ENCODE data around the gene TNFRSF4.
A peak's percentile ranks its signal among the peaks of the same experiment; 100 is the strongest.

The TNFRSF4 gene

GRCh38 chr1:1216770-1217620 is 3.0 kb upstream of the TNFRSF4 start:
- DNase-seq: no peak

GRCh38 chr1:1215881-1216605 is 2.1 kb upstream of the TNFRSF4 start:
- DNase-seq: no peak

- DNase-seq: no peak
Observed at GRCh38 chr1:1215080-1215676, 1.2 kb upstream of the TNFRSF4 start.

DNA sequence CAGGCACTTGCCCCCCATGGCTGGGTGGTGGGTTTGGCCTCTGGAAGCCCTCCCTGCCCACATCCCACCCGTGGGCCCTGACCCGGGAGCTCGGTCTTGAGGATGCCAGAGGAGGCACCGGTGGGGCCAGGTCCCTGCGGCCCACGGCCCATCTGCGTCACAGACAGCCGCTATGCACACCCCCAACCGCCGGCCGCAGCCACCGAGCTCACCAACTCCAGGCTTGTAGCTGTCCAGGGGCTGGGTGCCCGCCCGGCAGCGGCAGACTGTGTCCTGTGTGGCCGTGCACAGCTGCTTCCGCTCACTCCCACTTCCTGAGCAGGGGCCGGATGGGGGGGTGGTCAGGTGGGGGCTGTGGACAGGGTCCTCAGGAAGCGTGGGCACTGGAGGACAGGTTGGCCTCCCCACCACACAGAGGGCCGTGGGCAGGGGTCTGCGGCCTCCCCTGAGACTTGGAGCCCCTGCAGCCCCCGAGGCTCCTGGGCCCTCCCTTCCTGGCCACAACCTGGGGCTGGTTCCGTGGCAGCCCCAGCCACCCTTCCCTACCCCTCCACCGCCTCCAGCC is 1.1 kb downstream of the TNFRSF4 start:
- DNase-seq: no peak

DNA sequence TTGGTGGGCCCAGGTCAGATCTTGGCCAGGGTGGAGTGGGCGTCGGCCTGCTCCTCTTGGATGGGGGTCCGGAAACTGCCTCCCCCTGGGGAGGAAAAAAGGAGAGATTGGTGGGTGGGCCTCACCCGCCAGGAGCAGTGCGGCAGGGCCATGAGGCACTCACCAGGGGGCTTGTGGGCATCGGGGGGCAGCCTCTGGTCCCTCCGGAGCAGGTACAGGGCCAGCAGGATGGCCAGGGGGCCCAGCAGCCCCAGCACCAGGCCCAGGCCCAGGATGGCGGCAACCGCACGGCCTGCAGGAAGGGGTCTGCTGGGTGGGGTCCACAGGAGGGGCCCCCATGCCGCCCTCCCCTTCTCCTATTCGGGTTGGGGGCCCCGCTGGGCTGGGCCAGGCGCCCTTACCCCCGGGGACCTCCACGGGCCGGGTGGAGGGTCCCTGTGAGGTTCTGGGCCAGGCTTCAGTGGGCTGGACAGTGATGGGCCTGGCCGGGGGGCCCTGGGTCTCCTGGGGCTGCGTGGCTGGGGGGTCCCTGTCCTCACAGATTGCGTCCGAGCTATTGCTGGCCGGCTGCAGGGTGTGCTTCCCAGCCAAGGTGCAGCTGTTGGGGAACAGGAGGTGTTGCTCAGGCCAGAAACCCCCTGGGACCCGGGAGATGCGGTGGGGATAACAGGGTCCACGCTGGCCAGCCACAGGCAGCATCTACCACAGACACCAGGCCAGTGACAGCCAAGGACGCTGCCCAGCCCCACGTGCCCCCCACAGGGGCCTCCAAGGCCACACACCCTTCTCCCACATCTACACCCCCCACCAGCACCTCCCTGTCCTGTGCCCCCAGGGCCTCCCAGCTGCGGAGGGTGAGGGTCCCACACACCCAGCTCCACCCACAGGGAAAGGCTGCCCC is 2.2 kb downstream of the TNFRSF4 start:
- DNase-seq: no peak

DNA sequence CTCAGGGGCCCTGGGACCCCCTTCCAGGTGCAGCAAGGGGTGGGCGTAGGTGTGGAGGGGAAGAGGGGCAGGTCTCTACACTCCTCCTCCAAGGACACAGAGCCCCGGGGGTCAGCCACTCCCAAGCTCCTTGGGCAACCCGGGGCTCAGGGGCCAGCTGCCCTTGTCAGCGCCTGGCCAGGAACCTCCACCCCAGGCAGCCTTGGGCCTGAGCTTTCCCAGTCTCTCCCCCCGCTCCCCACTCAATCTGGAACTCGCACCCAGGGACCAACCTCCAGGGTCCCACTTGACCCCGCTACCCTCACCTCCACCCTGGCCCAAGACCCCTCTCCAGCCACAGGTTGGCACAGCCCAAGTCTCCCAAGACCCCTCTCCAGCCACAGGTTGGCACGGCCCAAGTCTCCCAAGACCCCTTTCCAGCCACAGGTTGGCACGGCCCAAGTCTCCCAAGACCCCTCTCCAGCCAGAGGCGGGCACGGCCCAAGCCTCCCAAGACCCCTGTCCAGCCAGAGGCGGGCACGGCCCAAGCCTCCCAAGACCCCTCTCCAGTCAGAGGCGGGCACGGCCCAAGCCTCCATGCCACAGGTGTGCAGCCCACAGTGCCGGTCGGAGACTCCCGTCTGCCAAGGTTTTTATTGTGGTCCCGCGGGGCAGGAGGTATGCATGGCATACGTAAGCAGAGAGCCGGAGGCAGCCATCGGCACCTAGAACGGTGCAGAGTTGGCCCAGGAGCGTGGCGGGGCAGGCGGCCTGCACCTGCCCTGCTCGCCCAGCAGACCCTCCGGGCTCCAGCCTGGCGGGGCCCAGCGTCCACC is 3.0 kb downstream of the TNFRSF4 start:
- no peak for DNase-seq

- no peak for DNase-seq
Observed at GRCh38 chr1:1208713-1209433, 5.1 kb downstream of the TNFRSF4 start.

DNA sequence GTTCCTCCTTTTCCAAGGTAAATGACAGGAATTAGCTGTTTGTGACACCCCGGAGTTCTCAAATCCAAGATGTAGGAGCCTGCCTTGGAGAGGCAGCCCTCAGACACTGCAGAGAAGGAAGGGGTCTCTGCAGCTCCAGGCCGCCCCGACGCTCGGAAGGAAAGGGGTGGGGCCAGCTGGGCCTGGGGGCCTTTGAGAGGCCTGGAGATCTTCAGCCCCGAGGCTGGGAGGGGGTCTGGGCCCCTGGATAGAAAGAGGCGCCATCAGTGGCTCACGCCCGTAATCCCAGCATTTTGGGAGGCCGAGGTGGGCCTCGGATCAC is 6.4 kb downstream of the TNFRSF4 start:
- DNase-seq: no peak

GRCh38 chr1:1206966-1207531 is 6.9 kb downstream of the TNFRSF4 start:
- no peak for DNase-seq

DNA sequence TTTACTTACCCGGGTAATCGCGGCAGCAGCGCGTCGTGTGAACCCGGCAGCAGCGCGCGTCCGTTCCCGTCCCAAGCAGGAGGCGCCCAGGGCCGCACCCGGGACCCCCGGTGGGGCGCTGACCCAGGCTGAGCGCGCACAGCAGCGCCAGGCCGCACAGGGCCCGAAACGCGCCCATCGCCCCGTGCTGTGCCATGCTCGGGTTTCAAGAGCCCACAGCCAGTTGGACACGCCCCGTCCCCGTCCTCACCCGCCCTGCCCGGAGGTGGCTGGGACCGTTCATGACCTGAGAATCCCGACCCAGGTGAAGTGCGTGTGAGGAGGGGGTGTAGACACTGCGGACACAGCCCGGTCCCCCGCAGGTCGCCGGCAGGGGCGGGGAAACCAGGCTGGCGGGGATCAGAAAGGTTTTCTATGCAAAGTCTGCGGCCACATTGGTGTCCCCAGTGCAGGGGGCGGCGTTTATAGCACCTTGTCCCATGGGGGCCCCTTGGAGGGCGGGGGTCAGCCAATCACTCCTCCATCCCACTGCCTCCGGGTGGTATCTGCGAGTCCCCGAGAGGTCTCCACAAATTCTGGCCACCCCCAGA is 7.5 kb downstream of the TNFRSF4 start, which contains the start of gene TNFRSF18:
TSS of gene TNFRSF18 (minus strand) at position 217 of the 590 bp plus-strand sequence. CDS start at position 196, 21 bp downstream.
- DNase-seq: no peak

DNA sequence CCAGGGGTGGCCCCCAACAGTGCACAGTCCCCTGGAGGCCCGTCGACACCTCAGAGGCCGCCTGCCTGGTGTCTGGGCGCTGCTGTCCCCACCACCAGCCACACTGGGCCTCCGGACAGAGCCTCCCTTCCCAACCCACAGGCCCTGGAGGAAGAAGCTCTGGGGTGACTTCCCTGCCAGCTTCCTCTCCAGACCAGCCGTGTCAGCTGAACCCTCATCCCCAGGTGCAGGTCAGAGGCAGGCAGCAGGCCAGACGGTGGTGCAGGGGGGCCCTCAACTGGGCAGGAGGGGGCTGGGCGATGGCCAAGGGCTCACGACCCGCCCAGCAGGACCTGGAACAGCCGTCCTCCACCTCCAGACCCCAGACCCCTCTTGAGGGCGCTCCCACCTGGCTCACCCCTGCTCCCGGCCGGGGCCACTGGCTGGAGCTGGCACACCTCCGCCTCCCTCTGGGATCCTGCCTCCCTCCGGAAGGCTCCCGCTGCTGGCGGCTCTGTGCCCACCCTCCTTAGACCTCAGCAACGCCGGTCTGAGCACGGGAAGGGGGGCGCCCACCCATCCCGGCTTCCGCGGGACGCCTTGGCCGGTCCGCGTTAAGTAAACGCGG is 8.1 kb downstream of the TNFRSF4 start:
- no peak for DNase-seq

GRCh38 chr1:1204998-1205768 is 8.8 kb downstream of the TNFRSF4 start:
- DNase-seq: no peak

- DNase-seq: no peak
Observed at GRCh38 chr1:1204425-1204920, 9.5 kb downstream of the TNFRSF4 start.

GRCh38 chr1:1203561-1204424 is 10.2 kb downstream of the TNFRSF4 start:
- DNase-seq: no peak

DNA sequence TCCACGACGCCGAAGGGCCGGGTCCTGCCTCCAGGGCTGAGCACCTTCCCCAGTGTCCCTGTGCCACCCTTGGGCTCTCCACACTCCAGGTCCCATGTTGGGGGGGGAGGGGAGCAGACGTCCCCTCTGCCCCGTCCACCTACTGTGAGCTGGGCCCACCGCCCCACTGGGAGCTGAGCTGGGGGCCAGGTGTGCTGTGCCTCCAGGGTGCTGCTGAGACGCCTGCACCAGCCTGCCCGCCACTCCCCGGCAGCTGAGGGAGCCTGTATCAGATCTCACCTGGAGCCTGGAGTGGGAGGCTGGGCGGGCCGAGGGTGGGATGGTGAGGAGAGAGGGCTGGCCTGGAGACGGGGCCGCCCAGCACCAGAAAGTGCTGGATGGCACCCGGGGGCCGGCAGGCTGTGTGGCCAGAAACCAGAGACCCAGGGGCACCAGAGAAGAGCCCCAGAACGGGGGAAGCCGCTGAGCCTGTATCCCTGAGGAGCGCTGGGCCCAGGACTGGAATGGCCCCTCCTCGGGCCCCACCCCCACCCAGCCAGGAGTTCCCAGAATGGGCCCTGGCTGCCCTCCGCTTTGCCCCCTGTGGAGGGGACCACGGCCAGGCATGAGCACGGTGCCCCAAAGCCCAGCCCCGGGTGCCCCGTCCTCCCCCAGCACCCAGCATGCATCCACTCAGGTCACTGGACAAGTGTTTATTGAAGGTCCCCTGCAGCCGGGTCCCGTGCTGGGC is 11.0 kb downstream of the TNFRSF4 start:
- no peak for DNase-seq

DNA sequence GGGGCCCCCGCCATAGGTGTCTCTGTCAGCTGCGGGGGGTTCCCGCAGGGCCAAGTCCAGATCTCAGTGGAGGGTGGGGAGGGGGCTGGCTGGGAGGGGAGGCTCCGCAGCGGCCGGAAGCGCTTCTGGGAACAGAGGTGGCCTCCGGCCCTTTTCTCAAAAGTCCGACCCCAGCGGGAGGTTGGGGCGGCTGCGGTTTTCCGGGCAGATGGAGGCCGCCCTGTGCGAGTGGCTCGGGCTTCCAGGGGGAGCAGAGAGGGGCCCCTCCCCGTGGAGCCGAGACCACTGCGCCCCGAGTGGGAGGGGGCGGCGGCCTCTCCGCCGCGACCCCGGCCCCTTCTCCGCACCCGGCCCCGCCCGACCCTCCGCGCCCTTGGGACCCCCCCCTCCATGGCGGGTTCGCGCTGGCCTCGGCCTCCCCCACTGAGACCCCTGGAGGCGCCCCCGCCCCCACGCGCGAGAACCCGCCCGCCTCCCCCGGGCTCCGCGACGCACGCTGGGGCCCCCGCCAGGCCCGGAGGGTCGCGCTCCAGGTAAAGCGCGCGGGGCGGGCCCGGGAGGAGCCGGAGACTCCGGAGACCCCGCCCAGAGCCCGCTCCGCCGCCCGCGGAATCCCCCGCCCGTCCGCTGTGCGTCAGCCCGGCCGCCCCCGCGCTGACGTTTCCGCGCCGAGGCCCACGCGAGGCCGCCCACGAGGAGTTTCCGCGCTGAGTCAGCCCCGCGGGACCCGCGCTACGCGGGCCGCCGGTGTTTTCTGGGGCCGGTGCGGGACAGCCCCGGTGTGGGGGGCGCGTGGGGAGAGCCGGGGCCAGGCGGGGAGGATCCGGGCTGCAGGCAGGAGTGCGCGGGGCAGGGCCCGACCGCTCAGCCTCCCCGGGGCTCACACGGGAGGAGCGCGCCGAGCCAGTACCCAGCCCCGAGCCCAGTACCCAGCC is 12.8 kb downstream of the TNFRSF4 start:
- DNase-seq: peak; percentile 33

All from NCI-H2227 treated with DMSO at 0.1 percent for 48 hours (cell line).